HepG2 (cell line): ENCODE data around the gene TCF12. TPM values are rescaled to one million over a fixed set of nuclear protein-coding genes. Genes with fewer than 3 reads are reported as not detected.

Experiments used
- ATAC-seq: fragments of 200-7000 bp; cut with Tn5 transposase; 3 replicates; pipeline ENCODE4 v1.9.1; 2020; ENCODE audit warnings: mild to moderate bottlenecking, moderate library complexity
- BruUV-seq: library from RNA; stranded (reverse); fragments of 400-500 nt; replicated peaks from 2 replicates; lab custom pipeline; 2021; lab: Mats Ljungman, UMichigan
- CTCF ChIA-PET: fragments of 300-600 bp; formaldehyde crosslinking; extraction: SDS; loops from one replicate; lab custom pipeline; 2021; ENCODE audit warnings: low total read pairs, inconsistent platforms, low intra/inter-chr PET ratio; lab: Yijun Ruan, JAX
- POLR2A ChIA-PET: fragments of 350-600 bp; sonication (Branson Sonifier 250); formaldehyde crosslinking; loops from one replicate; lab custom pipeline; 2020; ENCODE audit warnings: antibody characterized with exemption, inconsistent platforms; lab: Yijun Ruan, JAX
- DNase-seq: peaks from one replicate; pipeline ENCODE4 v3.0.0-alpha.2; 2015; ENCODE audit warnings: low spot score
- FAIRE-seq: peaks from 3 replicates; lab custom pipeline; 2011; peaks lifted over from hg19 to GRCh38; lab: Jason Lieb, UNC
- H2AFZ ChIP-seq: one replicate; pipeline ENCODE4 v1.6.1; 2011; ENCODE audit warnings: low read length, inconsistent platforms
- H3K27ac ChIP-seq: fragments of 300-600 bp; 3 replicates; pipeline ENCODE4 v1.8.0; 2011; ENCODE audit warnings: mixed run types, mild to moderate bottlenecking, mixed read lengths, low read length, inconsistent platforms; ENCODE audit not compliant: insufficient read depth; ENCODE audit errors: extremely low read length
- H3K27me3 ChIP-seq, 2 experiments: fragments of 200-600 bp in 1 of 2; 2 replicates in 1 of 2; 3 replicates in 1 of 2; pipeline versions ENCODE4 v1.6.0 to v1.8.0; 2011; ENCODE audit warnings: low read length in 2 of 2, mild to moderate bottlenecking in 2 of 2, moderate library complexity in 2 of 2, inconsistent platforms in 1 of 2; ENCODE audit not compliant: insufficient read depth in 2 of 2, control insufficient read depth in 1 of 2
- H3K36me3 ChIP-seq, 2 experiments: fragments of 200-600 bp in 1 of 2; replicated peaks in 1 of 2; 2 replicates in 1 of 2; 3 replicates in 1 of 2; pipeline versions ENCODE4 v1.5.1 to v1.8.0; 2011; ENCODE audit warnings: low read length in 2 of 2, inconsistent platforms in 1 of 2; ENCODE audit not compliant: insufficient read depth in 2 of 2, control insufficient read depth in 1 of 2
- H3K4me1 ChIP-seq: 2 replicates; pipeline ENCODE4 v1.5.1; 2012; ENCODE audit warnings: low read length, inconsistent platforms; ENCODE audit not compliant: insufficient read depth
- H3K4me2 ChIP-seq: 2 replicates; pipeline ENCODE4 v1.6.0; 2011; ENCODE audit warnings: low read depth, low read length, inconsistent platforms
- H3K4me3 ChIP-seq, 3 experiments: fragments of 200-600 bp in 1 of 3; sonication (generic), shearing (Covaris generic) in 1 of 3; replicated peaks in 1 of 3; 2 replicates each; pipeline ENCODE4 v1.5.1; 2011 to 2016; ENCODE audit warnings: low read length in 3 of 3, inconsistent platforms in 2 of 3, low read depth in 2 of 3, mild to moderate bottlenecking in 2 of 3, control low read depth in 1 of 3, mixed read lengths in 1 of 3; ENCODE audit not compliant: insufficient read depth in 1 of 3
- H3K79me2 ChIP-seq: one replicate; pipeline ENCODE4 v1.6.1; 2011; ENCODE audit warnings: low read length, inconsistent platforms; ENCODE audit not compliant: insufficient read depth
- H3K9ac ChIP-seq: 2 replicates; pipeline ENCODE4 v1.6.0; 2011; ENCODE audit warnings: mild to moderate bottlenecking, low read depth, low read length, inconsistent platforms; ENCODE audit not compliant: insufficient read depth
- H3K9me3 ChIP-seq: 2 replicates; pipeline ENCODE4 v1.5.1; 2012; ENCODE audit warnings: mild to moderate bottlenecking, low read length
- H4K20me1 ChIP-seq: 2 replicates; pipeline ENCODE4 v1.6.0; 2011; ENCODE audit warnings: inconsistent platforms, mild to moderate bottlenecking, low read length, moderate library complexity; ENCODE audit not compliant: insufficient read depth
- GTF3A ChIP-seq: sonication (generic); formaldehyde crosslinking; conservative IDR thresholded peaks from 2 replicates; pipeline ENCODE4 v1.4.0; 2020; ENCODE audit warnings: mild to moderate bottlenecking, missing genetic modification reagents
- KMT2A ChIP-seq: sonication (generic); formaldehyde crosslinking; IDR thresholded peaks from 2 replicates; pipeline ENCODE4 v1.4.0; 2020; ENCODE audit warnings: missing genetic modification reagents
- NFATC3 ChIP-seq: sonication (generic); formaldehyde crosslinking; IDR thresholded peaks from 2 replicates; pipeline ENCODE4 v1.5.1; 2020; ENCODE audit warnings: mild to moderate bottlenecking, missing genetic modification reagents
- PHF5A ChIP-seq: IDR thresholded peaks from one replicate; pipeline ENCODE4 v1.6.1; 2018; ENCODE audit warnings: low read depth, missing genetic modification reagents; ENCODE audit not compliant: unreplicated experiment
- RFXANK ChIP-seq: IDR thresholded peaks from 2 replicates; pipeline ENCODE4 v1.6.1; 2016
- SMAD3 ChIP-seq: sonication (generic); formaldehyde crosslinking; IDR thresholded peaks from 2 replicates; pipeline ENCODE4 v1.4.0; 2020; ENCODE audit warnings: missing genetic modification reagents
- STAT5B ChIP-seq: sonication (generic); formaldehyde crosslinking; IDR thresholded peaks from 2 replicates; pipeline ENCODE4 v1.4.0; 2020; ENCODE audit warnings: missing genetic modification reagents
- TEAD2 ChIP-seq: sonication (generic); formaldehyde crosslinking; IDR thresholded peaks from 2 replicates; pipeline ENCODE4 v1.9.0; 2021; ENCODE audit warnings: missing genetic modification reagents
- TOE1 ChIP-seq: sonication (generic); formaldehyde crosslinking; IDR thresholded peaks from 2 replicates; pipeline ENCODE4 v1.4.0; 2020; ENCODE audit warnings: mild to moderate bottlenecking, missing genetic modification reagents
- ZFY ChIP-seq: sonication (generic); formaldehyde crosslinking; IDR thresholded peaks from 2 replicates; pipeline ENCODE4 v1.4.0; 2020; ENCODE audit warnings: missing genetic modification reagents
- ZKSCAN1 ChIP-seq: fragments of 150-350 bp; IDR thresholded peaks from 2 replicates; pipeline ENCODE4 v1.6.1; 2014; ENCODE audit warnings: low read length
- ZNF251 ChIP-seq: sonication (generic); formaldehyde crosslinking; IDR thresholded peaks from 2 replicates; pipeline ENCODE4 v1.9.0; 2021; ENCODE audit warnings: mild to moderate bottlenecking, missing genetic modification reagents
- ZNF263 ChIP-seq: sonication (generic); formaldehyde crosslinking; IDR thresholded peaks from 2 replicates; pipeline ENCODE4 v1.4.0; 2020; ENCODE audit warnings: missing genetic modification reagents
- ZNF431 ChIP-seq: sonication (generic); formaldehyde crosslinking; IDR thresholded peaks from 2 replicates; pipeline ENCODE4 v1.9.0; 2022; ENCODE audit warnings: missing genetic modification reagents, low read depth, mild to moderate bottlenecking, borderline replicate concordance
- ZNF432 ChIP-seq: sonication (generic); formaldehyde crosslinking; IDR thresholded peaks from 2 replicates; pipeline ENCODE4 v1.5.0; 2020; ENCODE audit warnings: missing genetic modification reagents, mild to moderate bottlenecking, borderline replicate concordance
- ZNF773 ChIP-seq: sonication (generic); formaldehyde crosslinking; IDR thresholded peaks from 2 replicates; pipeline ENCODE4 v1.4.0; 2020; ENCODE audit warnings: missing genetic modification reagents, borderline replicate concordance
- WGBS: methylation state at CpG from one replicate; pipeline ENCODE4 v1.1.6; 2017; ENCODE audit warnings: low lambda C conversion rate; 5-methylcytosine and 5-hydroxymethylcytosine counted together
- in situ Hi-C: cut with HindIII; loops from 2 replicates; pipeline ENCODE4 v1.10.0; 2017; ENCODE audit warnings: low pct_unique_long_range_greater_than_20kb; ENCODE audit not compliant: extremely low pct_ligation_motif_present
- intact Hi-C: fragments of 100-400 bp; cut with micrococcal nuclease; formaldehyde crosslinking; loops from one replicate; pipeline ENCODE4 v1.10.0; 2022; ENCODE audit not compliant: unreplicated experiment
- polyA plus RNA-seq, 8 experiments: library from polyadenylated mRNA; depleted of rRNA in 3 of 8; stranded (reverse) in 7 of 8; unstranded in 1 of 8; fragments of >200 nt; fragmentation: Illumina TruSeq in 4 of 8; extraction: Trizol in 4 of 8; gene quantifications; 2 replicates each; pipeline versions ENCODE4 v1.2.1 to v1.2.3, GENCODE V29; 2011 to 2016; ENCODE audit warnings: low read depth in 4 of 8, missing spikeins in 1 of 8, mixed read lengths in 1 of 8; ENCODE audit not compliant: insufficient read depth in 1 of 8
- total RNA-seq, 5 experiments: library from RNA; depleted of rRNA; stranded (reverse); fragments of >200 nt; fragmentation: Illumina TruSeq; extraction: Trizol; gene quantifications; 2 replicates each; pipeline ENCODE4 v1.2.3, GENCODE V29; 2016; ENCODE audit warnings: low read depth in 1 of 5
- TF ChIP-seq, protein P1 (sequence below): sonication (generic); formaldehyde crosslinking; IDR thresholded peaks from 2 replicates; pipeline ENCODE4 v1.4.0; 2020; ENCODE audit warnings: missing genetic modification reagents
- TF ChIP-seq, protein P2 (sequence below): sonication (generic); formaldehyde crosslinking; IDR thresholded peaks from 2 replicates; pipeline ENCODE4 v1.4.0; 2020; ENCODE audit warnings: low read depth, mild to moderate bottlenecking, missing genetic modification reagents

Gene TCF12
- total and polyA plus RNA-seq, 2 of the 13 experiments (the other 11 are each of a cell fraction or from before 2014, with no cell fraction given): 48.6 to 51.1 TPM

DNA sequence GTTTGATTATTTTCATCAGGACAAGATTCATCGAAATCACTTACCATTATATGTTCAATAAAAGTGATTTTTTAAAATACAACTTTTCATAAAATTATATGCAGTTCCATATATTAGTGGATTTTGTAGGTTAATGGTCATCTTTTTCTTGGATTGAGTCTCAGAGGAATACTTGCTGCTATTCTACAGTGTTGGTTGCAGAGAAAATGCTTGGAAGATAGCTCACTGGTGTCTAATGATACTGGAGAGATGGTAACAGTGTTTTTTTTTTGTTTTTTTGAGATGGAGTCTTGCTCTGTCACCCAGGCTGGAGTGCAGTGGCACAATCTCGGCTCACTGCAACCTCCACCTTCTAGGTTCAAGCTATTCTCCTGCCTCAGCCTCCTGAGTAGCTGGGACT lies 143.3 kb downstream of the TCF12 start:
- TF ChIP-seq ZNF251 (CRISPR knock-in tag) (no peak), SMAD3 (CRISPR knock-in tag) (no peak), ZNF263 (no peak), PHF5A (no peak), STAT5B (CRISPR knock-in tag) (no peak), RFXANK (CRISPR knock-in tag) (no peak), ZKSCAN1 (no peak), ZNF773 (CRISPR knock-in tag) (no peak), TEAD2 (CRISPR knock-in tag) (no peak), ZFY (CRISPR knock-in tag) (no peak), ZNF431 (CRISPR knock-in tag) (no peak), NFATC3 (CRISPR knock-in tag) (no peak), GTF3A (no peak), TOE1 (no peak), ZNF432 (CRISPR knock-in tag) (no peak), KMT2A (no peak)
- TF ChIP-seq, protein P1, sequence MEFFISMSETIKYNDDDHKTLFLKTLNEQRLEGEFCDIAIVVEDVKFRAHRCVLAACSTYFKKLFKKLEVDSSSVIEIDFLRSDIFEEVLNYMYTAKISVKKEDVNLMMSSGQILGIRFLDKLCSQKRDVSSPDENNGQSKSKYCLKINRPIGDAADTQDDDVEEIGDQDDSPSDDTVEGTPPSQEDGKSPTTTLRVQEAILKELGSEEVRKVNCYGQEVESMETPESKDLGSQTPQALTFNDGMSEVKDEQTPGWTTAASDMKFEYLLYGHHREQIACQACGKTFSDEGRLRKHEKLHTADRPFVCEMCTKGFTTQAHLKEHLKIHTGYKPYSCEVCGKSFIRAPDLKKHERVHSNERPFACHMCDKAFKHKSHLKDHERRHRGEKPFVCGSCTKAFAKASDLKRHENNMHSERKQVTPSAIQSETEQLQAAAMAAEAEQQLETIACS (CRISPR knock-in tag): no peak
- TF ChIP-seq, protein P2, sequence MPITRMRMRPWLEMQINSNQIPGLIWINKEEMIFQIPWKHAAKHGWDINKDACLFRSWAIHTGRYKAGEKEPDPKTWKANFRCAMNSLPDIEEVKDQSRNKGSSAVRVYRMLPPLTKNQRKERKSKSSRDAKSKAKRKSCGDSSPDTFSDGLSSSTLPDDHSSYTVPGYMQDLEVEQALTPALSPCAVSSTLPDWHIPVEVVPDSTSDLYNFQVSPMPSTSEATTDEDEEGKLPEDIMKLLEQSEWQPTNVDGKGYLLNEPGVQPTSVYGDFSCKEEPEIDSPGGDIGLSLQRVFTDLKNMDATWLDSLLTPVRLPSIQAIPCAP (CRISPR knock-in tag): no peak
- no TSS peak for BruUV-seq
- H3K9me3 ChIP-seq: no peaks in the 10 kb centered on the region
- ATAC-seq (no peak), FAIRE-seq (no peak), DNase-seq (no peak)
- H3K4me2 ChIP-seq: no peak overlapping the region
- peaks cover 0 to 1% of the 10 kb centered on the region in 2 experiments; a peak in 1 of 5 replicates for H3K27me3 ChIP-seq
- H2AFZ ChIP-seq: no peak overlapping the region
- in situ Hi-C loops (no loop called here), intact Hi-C loops (no loop called here)
- no peak overlapping the region for H3K4me3 ChIP-seq
- no peak overlapping the region for H3K9ac ChIP-seq
- 99% methylated on average over 2 of the region's 2 CpGs for WGBS
- peaks cover 3% of the 10 kb centered on the region; the same call in 1 of the 2 replicates for H4K20me1 ChIP-seq
- H3K4me1 ChIP-seq: peaks cover 17% of the 10 kb centered on the region
- ChIA-PET POLR2A (no interaction called here), CTCF (no interaction called here)
- peaks cover 0 to 7% of the 10 kb centered on the region in 2 experiments; a peak in 2 of 5 replicates for H3K36me3 ChIP-seq
- peak overlapping the region; percentile 54 for H3K27ac ChIP-seq
- peaks cover 37% of the 10 kb centered on the region for H3K79me2 ChIP-seq
